SH-SY5Y (cell line): ENCODE measurements around the gene DPP10.

Experiments used
- GATA2 ChIP-seq: IDR thresholded peaks from 2 replicates; pipeline ENCODE4 v1.6.1; 2011; ENCODE audit warnings: mild to moderate bottlenecking, low read depth, low read length
- GATA3 ChIP-seq: IDR thresholded peaks from 2 replicates; pipeline ENCODE4 v1.6.1; 2011; ENCODE audit warnings: low read depth, mild to moderate bottlenecking, low read length, moderate library complexity

DPP10 gene

DNA sequence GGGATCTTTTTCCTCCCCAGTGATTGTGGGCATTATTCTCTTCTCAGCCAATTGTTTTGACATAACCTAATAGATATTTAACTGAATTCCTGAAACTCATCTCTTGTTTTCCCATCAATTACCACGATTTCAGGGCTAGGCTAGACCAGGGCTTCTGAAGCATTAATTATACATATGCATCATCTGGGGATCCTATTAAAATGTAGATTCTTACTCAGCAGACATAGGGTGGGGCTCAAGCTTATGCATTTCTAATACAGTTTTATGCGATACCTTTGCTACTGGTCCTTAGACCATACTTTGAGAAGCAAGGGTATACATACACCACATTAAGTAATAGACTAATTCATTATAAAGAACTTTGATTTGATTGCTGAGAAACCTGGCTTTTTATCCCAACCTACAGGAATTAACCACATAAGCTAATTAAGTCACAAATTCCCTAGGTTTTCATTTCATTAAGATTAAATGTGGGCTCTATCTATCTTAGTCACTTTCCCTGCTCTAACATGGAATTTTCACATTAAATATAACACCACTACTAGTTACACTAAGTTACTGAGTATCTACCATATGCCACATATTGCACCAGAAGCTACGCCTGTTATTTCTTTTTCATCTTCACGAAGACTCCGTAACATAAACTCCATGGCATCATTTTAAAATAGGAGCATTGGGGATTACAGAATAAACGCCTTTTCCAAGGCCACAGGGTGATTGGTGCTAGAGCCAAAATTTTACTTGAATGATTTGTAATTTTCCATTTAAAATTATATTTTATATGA is 417.5 kb downstream of the DPP10 start:
- no peak for TF ChIP-seq GATA3
- TF ChIP-seq GATA2: no peak

DNA sequence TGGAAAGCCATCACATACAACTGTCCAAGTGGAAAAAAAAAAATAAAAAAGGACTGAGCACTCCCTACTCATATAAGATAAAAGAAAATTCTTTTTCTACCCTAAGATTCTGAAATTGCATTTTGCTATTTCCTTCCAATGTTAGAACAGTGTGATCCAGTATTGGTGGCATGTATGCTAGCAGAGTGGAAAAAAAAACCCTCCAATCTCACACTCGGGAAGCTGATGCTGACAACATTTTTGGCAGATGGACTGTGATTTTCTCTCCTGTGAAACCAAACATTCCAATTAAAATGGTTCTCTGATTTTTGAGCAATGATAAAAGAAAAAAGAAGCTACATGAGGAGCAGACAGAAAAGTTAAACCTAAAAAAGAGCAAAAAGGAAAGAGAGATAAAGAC is 419.8 kb downstream of the DPP10 start:
- no peak for TF ChIP-seq GATA3
- no peak for TF ChIP-seq GATA2

DNA sequence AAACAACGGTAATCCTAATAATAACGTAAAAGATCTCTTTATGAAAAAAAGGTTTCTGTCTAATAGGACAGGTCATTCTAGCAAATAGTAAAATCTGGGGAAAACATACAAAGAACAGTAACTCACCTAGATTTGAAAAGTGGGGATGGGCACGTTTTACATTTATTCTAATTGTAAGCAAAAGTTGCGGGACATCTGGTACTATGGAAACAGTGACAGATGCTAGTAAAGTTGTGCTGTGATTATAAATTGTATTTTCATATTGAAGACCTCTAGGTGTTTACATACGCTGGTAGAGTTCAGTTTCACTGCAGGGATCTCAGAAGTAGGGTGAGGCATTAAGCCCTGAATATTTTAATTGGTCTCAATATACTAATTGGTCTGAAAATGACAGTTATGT is 422.5 kb downstream of the DPP10 start:
- TF ChIP-seq GATA2: no peak
- TF ChIP-seq GATA3: no peak

DNA sequence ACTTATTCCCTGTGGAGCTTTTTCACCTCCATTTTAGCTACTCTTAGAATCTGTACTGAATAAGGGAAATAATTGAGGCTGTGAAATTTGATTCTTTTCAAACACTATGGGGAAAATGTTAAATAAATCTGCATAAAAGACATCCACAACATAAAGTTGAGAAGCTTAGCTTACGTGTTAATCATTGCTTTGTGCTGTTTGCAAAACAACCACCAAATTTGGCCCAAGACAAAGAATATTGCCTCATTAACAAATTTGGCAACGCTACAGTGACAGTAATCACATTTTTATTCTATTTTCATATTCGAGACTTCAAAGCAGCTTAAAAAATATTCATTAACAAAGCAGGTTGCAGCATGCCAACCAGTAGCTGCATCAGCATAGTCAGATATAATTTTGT is 437.6 kb downstream of the DPP10 start:
- TF ChIP-seq GATA3 (no peak), GATA2 (no peak)

DNA sequence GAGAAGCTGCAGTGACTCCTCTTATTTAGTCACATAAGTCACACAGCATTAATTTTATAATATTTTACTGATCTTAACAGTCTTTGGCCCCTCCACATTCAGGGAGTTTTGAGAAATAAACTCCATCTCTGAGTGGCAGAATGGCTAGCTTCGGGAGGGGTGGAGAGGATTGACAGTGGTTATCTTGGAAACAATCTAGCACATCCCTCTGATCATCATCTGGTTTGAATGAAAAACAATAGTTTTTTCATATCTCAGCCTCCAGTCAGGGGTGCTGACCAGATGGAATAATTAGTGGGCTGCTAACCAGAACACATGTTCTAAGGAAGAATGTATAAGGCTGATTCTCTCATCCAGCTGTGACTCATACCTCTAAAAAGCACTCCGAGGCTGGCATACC is 477.5 kb downstream of the DPP10 start:
- TF ChIP-seq GATA2 (peak; percentile 79), GATA3 (peak; percentile 52; the same call in 1 of the 2 replicates)

DNA sequence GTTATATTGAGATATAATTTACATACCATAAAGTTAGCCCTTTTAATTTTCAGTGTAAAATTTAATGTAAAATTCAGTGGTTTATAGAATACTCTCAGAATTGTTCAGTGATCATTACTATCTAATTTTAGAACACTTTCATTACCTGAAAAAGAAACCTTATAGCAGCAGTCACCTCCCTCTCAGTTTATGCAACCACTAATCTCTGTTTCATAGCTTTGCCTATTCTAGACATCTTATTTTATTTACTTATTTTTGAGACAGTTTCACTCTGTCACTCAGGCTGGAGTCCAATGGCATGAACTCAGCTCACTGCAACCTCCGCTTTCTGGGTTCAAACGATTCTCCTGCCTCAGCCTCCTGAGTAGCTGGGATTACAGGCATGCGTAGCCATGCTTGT is 479.6 kb downstream of the DPP10 start:
- no peak for TF ChIP-seq GATA2
- no peak for TF ChIP-seq GATA3

DNA sequence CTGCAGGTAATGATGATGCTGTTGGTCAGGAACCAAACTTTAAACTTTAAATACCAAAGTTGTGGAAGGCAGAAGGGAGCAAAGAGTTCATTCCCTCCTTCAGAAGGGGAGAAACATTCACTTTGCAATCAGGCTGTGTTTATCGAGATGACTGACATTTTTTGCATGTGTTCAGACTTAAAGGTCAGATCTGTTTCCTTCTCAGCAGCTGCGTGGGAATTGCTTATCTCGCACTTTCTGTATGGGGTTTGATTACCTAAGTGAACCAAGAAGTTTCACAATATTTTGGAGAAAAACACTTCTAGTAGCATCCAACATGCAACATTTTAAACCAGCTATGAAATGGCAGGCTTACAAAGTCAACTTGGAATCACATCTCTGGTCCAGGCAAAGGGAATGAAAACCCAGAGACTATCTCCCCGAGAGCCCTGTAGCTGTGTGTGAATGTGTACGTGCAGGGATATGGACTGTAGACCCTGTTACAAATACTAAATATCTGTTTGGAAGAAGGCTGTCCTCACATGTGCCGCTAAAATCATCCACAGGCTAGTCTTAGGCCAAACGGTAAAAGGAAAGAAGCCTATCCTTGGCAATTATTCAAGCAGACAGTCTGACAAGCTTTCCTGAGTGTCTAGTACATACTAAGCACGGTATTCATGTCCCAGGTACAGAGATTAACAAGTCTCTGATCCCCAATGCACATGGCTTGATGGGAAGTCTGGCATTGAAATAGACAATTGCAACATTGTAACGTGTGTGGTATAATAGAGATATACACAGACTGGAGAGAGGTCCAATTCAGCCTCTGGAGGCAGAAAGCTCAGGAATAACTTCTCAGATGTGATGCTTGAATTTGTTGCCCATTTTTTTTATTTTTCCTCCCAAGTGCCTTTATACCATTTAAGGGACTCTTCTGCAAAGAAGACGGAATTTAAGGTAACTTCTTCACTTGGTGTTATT is 483.1 kb downstream of the DPP10 start:
- no peak for TF ChIP-seq GATA3
- no peak for TF ChIP-seq GATA2

DNA sequence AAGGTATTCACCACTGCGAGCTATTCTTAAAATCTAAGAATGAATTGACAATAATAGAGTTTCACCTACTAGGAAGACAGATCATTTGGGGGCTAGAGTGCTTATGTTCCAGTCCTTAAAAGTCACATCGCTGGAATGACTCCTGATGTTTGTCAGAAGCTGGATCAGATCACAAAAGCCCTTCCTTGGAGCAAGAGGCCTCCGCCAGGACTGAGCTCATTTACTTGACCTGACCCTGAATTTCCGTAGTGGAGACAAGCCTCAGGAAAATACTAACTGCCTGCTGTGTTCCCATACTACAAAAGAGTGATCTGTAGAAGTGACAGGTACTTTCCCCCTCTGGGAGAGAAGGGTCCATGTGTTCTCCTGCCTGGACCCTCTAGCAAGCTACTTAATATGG is 483.9 kb downstream of the DPP10 start:
- TF ChIP-seq GATA2 (no peak), GATA3 (no peak)

DNA sequence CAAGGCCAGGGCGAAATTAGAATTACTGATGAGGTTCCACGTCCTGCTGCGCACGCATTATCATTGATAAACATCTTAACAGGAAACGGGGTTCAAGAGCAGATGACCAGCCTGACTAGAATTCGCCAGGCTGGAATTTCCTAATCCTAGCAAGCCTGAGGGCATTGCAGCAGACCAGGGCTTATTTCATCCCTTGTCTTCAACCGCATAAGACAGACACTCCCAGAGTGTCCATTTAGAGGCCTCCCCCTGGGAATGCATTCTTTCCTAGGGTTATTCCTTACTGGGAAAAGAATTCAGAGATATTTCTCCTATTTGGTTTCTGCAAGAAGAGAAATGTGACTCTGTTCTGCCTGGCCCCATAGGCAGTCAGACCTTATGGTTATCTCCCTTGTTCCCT is 486.8 kb downstream of the DPP10 start:
- TF ChIP-seq GATA3 (no peak), GATA2 (no peak)

DNA sequence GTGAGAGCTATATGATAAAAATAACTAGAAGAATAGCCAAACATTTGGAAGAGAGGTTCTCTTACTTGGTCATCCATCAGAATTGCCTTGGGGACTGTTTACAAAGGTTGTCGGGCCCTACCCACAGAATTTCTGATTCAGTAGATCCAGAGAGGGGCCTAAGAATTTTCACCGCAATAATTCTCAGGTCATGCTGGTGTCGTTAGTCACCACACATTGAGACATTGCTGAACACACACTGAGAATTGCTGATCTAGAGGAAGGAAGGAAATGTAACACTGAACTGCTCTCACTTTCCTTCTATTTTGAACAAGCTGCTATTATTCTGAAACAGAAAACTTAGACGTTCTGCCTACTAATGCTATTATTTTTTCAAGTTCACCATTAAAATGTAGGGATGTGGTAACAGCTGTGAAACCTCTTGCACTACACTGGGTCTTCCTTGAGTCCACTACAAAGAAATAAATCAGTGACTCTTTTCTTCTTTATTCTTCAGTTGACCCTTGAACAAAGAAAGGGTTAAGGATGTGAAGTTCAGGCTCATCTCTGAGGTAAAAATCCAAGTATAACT is 491.3 kb downstream of the DPP10 start:
- no peak for TF ChIP-seq GATA3
- TF ChIP-seq GATA2: no peak

DNA sequence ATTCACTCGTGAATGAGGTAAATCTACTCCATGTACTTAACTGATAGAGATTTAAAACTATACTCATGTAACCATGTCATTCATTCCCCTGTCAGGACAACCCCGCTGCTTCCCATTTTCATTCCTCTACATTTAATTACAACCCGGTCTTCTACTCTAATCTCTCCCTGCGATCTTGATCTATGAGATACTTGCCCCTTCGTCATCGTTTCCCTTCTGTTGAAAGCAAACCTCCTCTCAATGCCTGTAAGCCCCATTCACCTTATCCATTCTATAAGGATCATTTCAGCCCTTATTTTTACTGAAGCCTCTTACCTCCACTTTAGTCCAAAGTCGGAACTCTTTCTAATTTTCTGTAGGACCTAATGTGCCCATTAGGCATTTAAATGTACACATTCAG is 492.6 kb downstream of the DPP10 start:
- TF ChIP-seq GATA3 (no peak), GATA2 (no peak)

DNA sequence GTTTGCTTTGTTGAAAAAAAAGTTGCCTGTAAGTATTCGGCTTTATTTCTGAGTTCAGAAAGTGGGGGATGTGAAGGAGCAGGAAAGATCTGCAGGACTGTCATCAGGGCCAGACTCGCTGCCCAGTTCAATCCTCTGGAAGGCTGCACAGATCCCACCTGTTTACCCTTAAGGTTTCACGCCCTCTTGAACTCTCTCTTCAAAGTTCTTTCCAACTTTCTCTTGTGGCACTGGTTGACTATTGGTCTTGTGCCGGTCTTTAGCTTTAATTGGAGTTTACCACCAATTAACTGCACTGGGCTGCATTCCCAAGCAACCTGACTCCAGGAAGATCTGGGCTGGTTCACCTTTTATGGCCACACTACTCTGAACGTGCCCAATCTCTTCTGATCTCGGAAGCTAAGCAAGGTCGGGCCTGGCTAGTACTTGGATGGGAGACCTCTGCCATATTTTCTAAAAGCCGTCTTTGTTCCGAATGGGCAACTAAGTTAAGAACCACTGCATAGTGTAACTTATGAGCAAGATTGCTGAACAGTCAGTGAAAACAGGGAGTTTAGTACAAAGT is 495.0 kb downstream of the DPP10 start:
- no peak for TF ChIP-seq GATA2
- no peak for TF ChIP-seq GATA3

DNA sequence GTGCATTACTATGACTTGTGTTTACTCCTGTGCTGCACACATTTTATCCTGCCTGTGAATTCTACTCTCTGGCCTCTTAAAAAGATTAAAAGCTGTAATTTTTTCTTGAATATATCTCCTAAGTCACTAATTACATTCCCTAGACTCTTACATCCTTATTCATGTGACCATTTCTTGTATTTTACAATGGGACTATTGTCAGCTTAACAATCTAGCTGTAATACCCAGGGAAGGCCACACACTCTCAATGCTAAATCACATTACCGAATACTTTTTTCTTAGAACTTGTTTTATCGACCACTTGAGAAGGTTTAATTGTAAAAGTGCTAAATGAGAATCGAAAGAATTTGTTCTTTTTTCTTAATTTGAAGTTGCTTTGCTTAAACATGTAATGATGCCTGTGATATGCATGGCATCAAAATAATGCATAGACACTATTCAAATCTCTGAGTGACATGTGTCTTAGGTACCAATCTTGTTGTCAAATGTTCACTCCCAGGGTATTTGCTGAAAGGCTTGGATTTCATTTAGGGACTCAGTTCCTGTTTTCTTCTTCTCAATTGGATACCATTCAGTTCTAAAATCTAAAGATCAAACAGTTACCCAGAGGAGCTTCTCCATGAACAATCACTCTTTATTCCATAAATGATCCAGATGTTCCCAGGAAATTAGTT is 498.5 kb downstream of the DPP10 start:
- no peak for TF ChIP-seq GATA2
- TF ChIP-seq GATA3: no peak
